H1 (cell line): ENCODE results near the gene CEP85L. TPM values are rescaled to one million over a fixed set of nuclear protein-coding genes. Genes with fewer than 3 reads are reported as not detected.

Experiments used
- CTCF ChIA-PET: fragments of 300-600 bp; sonication (Branson Sonifier 250); formaldehyde crosslinking; loops from one replicate; lab custom pipeline; 2021; ENCODE audit not compliant: partially characterized antibody; lab: Charles Lee
- POLR2A ChIA-PET: fragments of 300-600 bp; sonication (Branson Sonifier 250); formaldehyde crosslinking; loops from one replicate; lab custom pipeline; 2021; ENCODE audit warnings: inconsistent platforms; ENCODE audit not compliant: partially characterized antibody; lab: Charles Lee
- DNase-seq, 2 experiments: peaks; one replicate each; pipeline versions ENCODE4 v3.0.0 to v3.0.0-alpha.2; 2010 to 2022; ENCODE audit warnings: low spot score in 2 of 2, low read depth in 1 of 2, mixed read lengths in 1 of 2
- FAIRE-seq: peaks from 2 replicates; lab custom pipeline; 2011; peaks lifted over from hg19 to GRCh38; lab: Jason Lieb, UNC
- H2AFZ ChIP-seq: 2 replicates; pipeline ENCODE4 v1.8.1; 2012; ENCODE audit warnings: low read length, inconsistent platforms
- H2AK5ac ChIP-seq: 2 replicates; pipeline ENCODE4 v1.6.1; 2013; ENCODE audit warnings: low read depth, low read length
- H2BK120ac ChIP-seq: replicated peaks from 2 replicates; pipeline ENCODE3; 2013; ENCODE audit warnings: low read depth, low read length, inconsistent platforms
- H2BK12ac ChIP-seq: 2 replicates; pipeline ENCODE4 v1.6.1; 2013; ENCODE audit warnings: low read depth, low read length
- H2BK15ac ChIP-seq: 2 replicates; pipeline ENCODE4 v1.6.1; 2013; ENCODE audit warnings: low read length
- H2BK20ac ChIP-seq: 2 replicates; pipeline ENCODE4 v1.6.1; 2013; ENCODE audit warnings: low read length
- H2BK5ac ChIP-seq: 2 replicates; pipeline ENCODE4 v1.6.1; 2013; ENCODE audit warnings: low read depth, low read length
- H3K14ac ChIP-seq: 2 replicates; pipeline ENCODE4 v1.6.1; 2013; ENCODE audit warnings: inconsistent platforms; ENCODE audit not compliant: insufficient read length
- H3K18ac ChIP-seq: 2 replicates; pipeline ENCODE4 v1.6.1; 2013; ENCODE audit warnings: low read length; ENCODE audit errors: extremely low read depth
- H3K23ac ChIP-seq: 2 replicates; pipeline ENCODE4 v1.6.1; 2013; ENCODE audit warnings: inconsistent platforms; ENCODE audit not compliant: insufficient read length
- H3K23me2 ChIP-seq: 2 replicates; pipeline ENCODE4 v1.6.1; 2013; ENCODE audit warnings: low read depth, low read length
- H3K27ac ChIP-seq: 2 replicates; pipeline ENCODE4 v1.6.1; 2011; ENCODE audit warnings: low read depth, low read length, inconsistent platforms
- H3K27me3 ChIP-seq, 4 experiments: replicated peaks in 1 of 4; 1 replicate in 1 of 4; 2 replicates in 3 of 4; pipeline versions ENCODE4 v1.6.1 to v1.8.1; 2011 to 2013; ENCODE audit warnings: low read length in 3 of 4, mild to moderate bottlenecking in 3 of 4, inconsistent platforms in 2 of 4, mixed read lengths in 2 of 4, moderate library complexity in 1 of 4; ENCODE audit not compliant: control insufficient read depth in 3 of 4, insufficient read depth in 3 of 4; ENCODE audit errors: extremely low read depth in 1 of 4
- H3K36me3 ChIP-seq, 4 experiments: 2 replicates each; pipeline versions ENCODE4 v1.6.1 to v1.8.1; 2011 to 2013; ENCODE audit warnings: mild to moderate bottlenecking in 4 of 4, low read length in 3 of 4, moderate library complexity in 2 of 4, control low read depth in 1 of 4, inconsistent platforms in 1 of 4; ENCODE audit not compliant: insufficient read depth in 4 of 4, control insufficient read depth in 2 of 4
- H3K4ac ChIP-seq: replicated peaks from 2 replicates; pipeline ENCODE3; 2013; ENCODE audit warnings: low read length, low read depth, mixed read lengths, inconsistent platforms; ENCODE audit not compliant: insufficient read length
- H3K4me1 ChIP-seq, 4 experiments: replicated peaks in 1 of 4; 1 replicate in 1 of 4; 2 replicates in 3 of 4; pipeline versions ENCODE4 v1.6.1 to v1.8.1; 2011 to 2013; ENCODE audit warnings: low read length in 3 of 4, inconsistent platforms in 2 of 4, mixed read lengths in 1 of 4; ENCODE audit not compliant: insufficient read depth in 4 of 4, control insufficient read depth in 3 of 4
- H3K4me2 ChIP-seq, 2 experiments: 2 replicates each; pipeline versions ENCODE4 v1.6.1 to v1.8.1; 2011 to 2013; ENCODE audit warnings: low read depth in 2 of 2, low read length in 2 of 2, control low read depth in 1 of 2, inconsistent platforms in 1 of 2, mild to moderate bottlenecking in 1 of 2; ENCODE audit not compliant: insufficient read depth in 1 of 2
- H3K4me3 ChIP-seq, 4 experiments: fragments of 200-600, 300-600 bp in 1 of 4; sonication (generic), shearing (Covaris generic), sonication (Bioruptor Twin) in 1 of 4; 2 replicates each; pipeline versions ENCODE4 v1.5.1 to v1.8.1; 2011 to 2016; ENCODE audit warnings: low read length in 4 of 4, low read depth in 3 of 4, control low read depth in 2 of 4, inconsistent platforms in 2 of 4, mild to moderate bottlenecking in 2 of 4, mixed read lengths in 1 of 4, moderate library complexity in 1 of 4; ENCODE audit not compliant: insufficient read depth in 2 of 4; ENCODE audit errors: extremely low read depth in 1 of 4
- H3K56ac ChIP-seq: replicated peaks from 2 replicates; pipeline ENCODE3; 2013; ENCODE audit warnings: low read depth, mild to moderate bottlenecking, mixed read lengths, low read length, inconsistent platforms; ENCODE audit not compliant: insufficient read length
- H3K79me1 ChIP-seq: 2 replicates; pipeline ENCODE4 v1.6.1; 2013; ENCODE audit warnings: low read depth, low read length, control low read depth
- H3K79me2 ChIP-seq, 2 experiments: 2 replicates each; pipeline versions ENCODE4 v1.6.1 to v1.8.1; 2012 to 2013; ENCODE audit warnings: low read length in 2 of 2, mild to moderate bottlenecking in 2 of 2, inconsistent platforms in 1 of 2; ENCODE audit not compliant: insufficient read depth in 2 of 2, control insufficient read depth in 1 of 2
- H3K9ac ChIP-seq, 4 experiments: replicated peaks in 1 of 4; 1 replicate in 1 of 4; 2 replicates in 3 of 4; pipeline versions ENCODE4 v1.6.1 to v1.8.1; 2011 to 2013; ENCODE audit warnings: low read depth in 3 of 4, low read length in 3 of 4, control low read depth in 2 of 4, mild to moderate bottlenecking in 2 of 4, moderate library complexity in 2 of 4, inconsistent platforms in 1 of 4; ENCODE audit errors: extremely low read depth in 1 of 4
- H3K9me3 ChIP-seq, 2 experiments: 2 replicates each; pipeline versions ENCODE4 v1.6.1 to v1.8.1; 2012 to 2013; ENCODE audit warnings: mild to moderate bottlenecking in 2 of 2, moderate library complexity in 2 of 2, control low read depth in 1 of 2, inconsistent platforms in 1 of 2, low read depth in 1 of 2, low read length in 1 of 2, mixed read lengths in 1 of 2; ENCODE audit not compliant: insufficient read depth in 2 of 2
- H4K20me1 ChIP-seq, 2 experiments: replicated peaks in 1 of 2; 2 replicates each; pipeline versions ENCODE3 to v1.8.1; 2011 to 2013; ENCODE audit warnings: inconsistent platforms in 2 of 2, low read length in 2 of 2, mild to moderate bottlenecking in 1 of 2; ENCODE audit not compliant: insufficient read depth in 2 of 2, control insufficient read depth in 1 of 2
- H4K5ac ChIP-seq: 2 replicates; pipeline ENCODE4 v1.6.1; 2013; ENCODE audit warnings: low read length, low read depth, mixed read lengths, inconsistent platforms; ENCODE audit not compliant: insufficient read length
- H4K8ac ChIP-seq: 2 replicates; pipeline ENCODE4 v1.8.0; 2013; ENCODE audit warnings: mild to moderate bottlenecking, moderate library complexity, low read length, inconsistent platforms; ENCODE audit not compliant: insufficient read depth; ENCODE audit errors: extremely low read depth
- H4K91ac ChIP-seq: replicated peaks from 2 replicates; pipeline ENCODE3; 2013; ENCODE audit warnings: low read length, mixed read lengths, inconsistent platforms; ENCODE audit not compliant: insufficient read length
- CBX5 ChIP-seq: fragments of 300-800, 300-1000 bp; sonication (generic); IDR thresholded peaks from 2 replicates; pipeline ENCODE4 v1.7.1; 2016; ENCODE audit warnings: antibody characterized with exemption, low read length, low read depth
- CTCF ChIP-seq, 3 experiments: IDR thresholded peaks; 1 replicate in 2 of 3; 2 replicates in 1 of 3; pipeline versions ENCODE4 v1.5.1 to v1.6.1; 2011; ENCODE audit warnings: low read length in 3 of 3, mild to moderate bottlenecking in 3 of 3, inconsistent platforms in 2 of 3, low read depth in 1 of 3, moderate library complexity in 1 of 3; ENCODE audit not compliant: insufficient read depth in 1 of 3; ENCODE audit errors: control extremely low read depth in 1 of 3
- EGR1 ChIP-seq: IDR thresholded peaks from 2 replicates; pipeline ENCODE4 v1.6.1; 2011; ENCODE audit warnings: low read depth, low read length, borderline replicate concordance
- POLR2A ChIP-seq, 2 experiments: IDR thresholded peaks; 1 replicate in 1 of 2; 2 replicates in 1 of 2; pipeline ENCODE4 v1.6.1; 2011; ENCODE audit warnings: low read depth in 2 of 2, low read length in 2 of 2, mild to moderate bottlenecking in 2 of 2; ENCODE audit errors: control extremely low read depth in 1 of 2
- RAD21 ChIP-seq, 2 experiments: IDR thresholded peaks in 1 of 2; conservative IDR thresholded peaks in 1 of 2; 2 replicates each; pipeline ENCODE4 v1.6.1; 2011; ENCODE audit warnings: low read depth in 2 of 2, low read length in 2 of 2, improper control_type of control experiment in 1 of 2, inconsistent platforms in 1 of 2, mild to moderate bottlenecking in 1 of 2, moderate library complexity in 1 of 2
- RBBP5 ChIP-seq: IDR thresholded peaks from 2 replicates; pipeline ENCODE4 v1.7.1; 2012; ENCODE audit warnings: low read depth, mild to moderate bottlenecking, inconsistent platforms, low read length, moderate library complexity, borderline replicate concordance
- SIN3A ChIP-seq, 2 experiments: IDR thresholded peaks in 1 of 2; conservative IDR thresholded peaks in 1 of 2; 2 replicates each; pipeline ENCODE4 v1.6.1; 2011 to 2012; ENCODE audit warnings: low read length in 2 of 2, improper control_type of control experiment in 1 of 2, low read depth in 1 of 2, mild to moderate bottlenecking in 1 of 2
- SIRT6 ChIP-seq: IDR thresholded peaks from one replicate; pipeline ENCODE4 v1.7.1; 2012; ENCODE audit warnings: low read length, inconsistent platforms
- SP2 ChIP-seq: IDR thresholded peaks from 2 replicates; pipeline ENCODE4 v1.6.1; 2012; ENCODE audit warnings: mild to moderate bottlenecking, low read length, inconsistent platforms
- SUZ12 ChIP-seq: fragments of 200-600 bp; sonication (generic); IDR thresholded peaks from 2 replicates; pipeline ENCODE4 v1.6.1; 2012; ENCODE audit warnings: mild to moderate bottlenecking, inconsistent platforms, low read length, moderate library complexity, mixed read lengths
- TBP ChIP-seq: IDR thresholded peaks from 2 replicates; pipeline ENCODE4 v1.6.1; 2011; ENCODE audit warnings: low read depth, low read length, improper control_type of control experiment
- TCF12 ChIP-seq: IDR thresholded peaks from 2 replicates; pipeline ENCODE4 v1.6.1; 2011; ENCODE audit warnings: low read depth, mild to moderate bottlenecking, low read length
- WGBS, 2 experiments: shearing (Covaris generic) in 1 of 2; methylation state at CpG; one replicate each; pipeline versions ENCODE4 v1.1.6 to v1.1.7; 2013 to 2015; ENCODE audit warnings: low lambda C conversion rate in 2 of 2, mixed read lengths in 2 of 2, inconsistent platforms in 1 of 2, low coverage in 1 of 2, missing lambda C conversion rate in 1 of 2; ENCODE audit not compliant: insufficient replicate concordance in 2 of 2, insufficient coverage in 1 of 2, insufficient read length in 1 of 2; ENCODE audit errors: extremely low coverage in 1 of 2, missing lambda C conversion rate in 1 of 2; 5-methylcytosine and 5-hydroxymethylcytosine counted together
- polyA plus RNA-seq, 7 experiments: library from polyadenylated mRNA; depleted of rRNA in 3 of 7; stranded (reverse) in 5 of 7; unstranded in 2 of 7; fragments of >200 nt in 5 of 7; fragments of 200-250 nt in 2 of 7; gene quantifications; 1 replicate in 5 of 7; 2 replicates in 1 of 7; 4 replicates in 1 of 7; pipeline versions ENCODE4 v1.2.1 to v1.2.3, GENCODE V29; 2011 to 2013; ENCODE audit warnings: missing spikeins in 2 of 7, mixed read lengths in 2 of 7
- total RNA-seq: library from RNA; stranded (reverse); fragmentation: NEBNext Ultra II Directional; extraction: Animal tissue kit (Norgen Biotek cat#: 25700); gene quantifications from 2 replicates; pipeline ENCODE4 v1.2.1, GENCODE V29; 2021

Gene CEP85L
- total and polyA plus RNA-seq, 2 of the 8 experiments (the other 6 are each of a cell fraction or from before 2014, with no cell fraction given), result 3.2 to 27.6 TPM

- no peak overlapping the region for H2BK5ac ChIP-seq
- FAIRE-seq (no peak), DNase-seq (no peak)
- no peak overlapping the region for H2AFZ ChIP-seq
- H3K4me1 ChIP-seq, result no peaks in the 10 kb centered on the region; a peak in 1 of 7 replicates
- H3K23ac ChIP-seq, result no peak overlapping the region
- H3K14ac ChIP-seq, result no peak overlapping the region
- H3K79me2 ChIP-seq, result peaks cover 0 to 12% of the 10 kb centered on the region in 2 experiments; a peak in 2 of 4 replicates
- no peaks in the 10 kb centered on the region for H3K23me2 ChIP-seq
- no peak overlapping the region for H2BK20ac ChIP-seq
- H3K9ac ChIP-seq, result no peak overlapping the region
- CTCF ChIA-PET, result interaction anchor here (0.7 to 3.3 kb wide), 7 partner anchors 12 to 713 kb away, joined by 3 to 12 read pairs (median 3); no protein-coding TSS in a partner anchor
- no peak overlapping the region for H3K18ac ChIP-seq
- no peak overlapping the region for H4K5ac ChIP-seq
- H3K9me3 ChIP-seq, result no peaks in the 10 kb centered on the region
- no peak overlapping the region for H4K8ac ChIP-seq
- no peaks in the 10 kb centered on the region for H3K79me1 ChIP-seq
- no peaks in the 10 kb centered on the region for H3K36me3 ChIP-seq
- no peaks in the 10 kb centered on the region for H3K27me3 ChIP-seq
- H4K20me1 ChIP-seq, result peaks cover 0 to 2% of the 10 kb centered on the region in 2 experiments
- no peak overlapping the region for H3K4me3 ChIP-seq
- POLR2A ChIA-PET, result no interaction called here
- no peak overlapping the region for H2AK5ac ChIP-seq
- H2BK120ac ChIP-seq, result no peak overlapping the region
- WGBS, 2 experiments, result 76% methylated on average over 1 of the region's 1 CpG; no CpG with 5 or more reads in 1 of the 2 experiments
- H3K4me2 ChIP-seq, result no peak overlapping the region
- H4K91ac ChIP-seq, result no peak overlapping the region
- H3K56ac ChIP-seq, result no peak overlapping the region
- no peak overlapping the region for H3K4ac ChIP-seq
- no peak overlapping the region for H2BK15ac ChIP-seq
- H2BK12ac ChIP-seq, result no peak overlapping the region
- H3K27ac ChIP-seq, result no peak overlapping the region
- TF ChIP-seq RAD21 (IDR thresholded peaks at IDR 0.05 in 1 of 2, conservative IDR thresholded peaks at IDR 0.05 in 1 of 2; ENCODE audit: low read depth in 2 of 2, low read length in 2 of 2) (no peak), POLR2A (IDR thresholded peaks at IDR 0.05; ENCODE audit: control extremely low read depth in 1 of 2, low read depth in 2 of 2, low read length in 2 of 2) (no peak), EGR1 (no peak), TCF12 (no peak), SIN3A (conservative IDR thresholded peaks at IDR 0.05 in 1 of 2, IDR thresholded peaks at IDR 0.05 in 1 of 2; ENCODE audit: low read depth in 1 of 2, low read length in 2 of 2) (no peak), SIRT6 (no peak), RBBP5 (no peak), SP2 (no peak), CTCF (IDR thresholded peaks at IDR 0.05; ENCODE audit: control extremely low read depth in 1 of 3, insufficient read depth in 1 of 3, low read depth in 1 of 3, low read length in 3 of 3) (no peak), CBX5 (no peak), TBP (no peak), SUZ12 (no peak)
Measured at GRCh38 chr6:118553132-118553531, 98.3 kb downstream of the CEP85L start.
